GM21786 (cell line): Measurements from ENCODE around the gene STAT5B.
"Not testable (repeated sequence)": the region's sequence is repeated elsewhere in the genome, so short reads cannot be mapped to it uniquely, and the experiment has no call there.

Experiments
- ATAC-seq: cut with Tn5 transposase; IDR thresholded peaks from one replicate; pipeline ENCODE4 v1.9.1; 2021; ENCODE audit not compliant: unreplicated experiment

Gene STAT5B

GRCh38 chr17:42270596-42270995, 5.6 kb downstream of the STAT5B start:
- ATAC-seq, result no peak

- no peak for ATAC-seq
Measured at GRCh38 chr17:42270170-42270535, 6.0 kb downstream of the STAT5B start.

GRCh38 chr17:42268236-42268635, 8.0 kb downstream of the STAT5B start:
- no peak for ATAC-seq

- no peak for ATAC-seq
Measured at GRCh38 chr17:42266918-42267766, 9.0 kb downstream of the STAT5B start.

GRCh38 chr17:42266462-42266861, 9.7 kb downstream of the STAT5B start:
- ATAC-seq, result no peak

- ATAC-seq, result not testable (repeated sequence)
Measured at GRCh38 chr17:42264366-42264765, 11.8 kb downstream of the STAT5B start.

GRCh38 chr17:42260318-42260717, 15.9 kb downstream of the STAT5B start:
- no peak for ATAC-seq

GRCh38 chr17:42255445-42255844, 20.7 kb downstream of the STAT5B start:
- ATAC-seq, result no peak

GRCh38 chr17:42253578-42253977, 22.6 kb downstream of the STAT5B start:
- ATAC-seq, result no peak

GRCh38 chr17:42252597-42253550, 23.3 kb downstream of the STAT5B start:
- ATAC-seq, result no peak

GRCh38 chr17:42251115-42251514, 25.1 kb downstream of the STAT5B start:
- no peak for ATAC-seq

GRCh38 chr17:42249681-42250446, 26.3 kb downstream of the STAT5B start:
- no peak for ATAC-seq

GRCh38 chr17:42248351-42249179, 27.6 kb downstream of the STAT5B start:
- ATAC-seq, result peak; percentile 78

- ATAC-seq, result no peak
Measured at GRCh38 chr17:42247734-42248133, 28.5 kb downstream of the STAT5B start.

GRCh38 chr17:42246515-42246914, 29.7 kb downstream of the STAT5B start:
- ATAC-seq, result no peak

GRCh38 chr17:42245183-42245582, 31.0 kb downstream of the STAT5B start:
- not testable (repeated sequence) for ATAC-seq

GRCh38 chr17:42244116-42244515, 32.1 kb downstream of the STAT5B start:
- not testable (repeated sequence) for ATAC-seq

- no peak for ATAC-seq
Measured at GRCh38 chr17:42243493-42243982, 32.7 kb downstream of the STAT5B start.

GRCh38 chr17:42241871-42242270, 34.3 kb downstream of the STAT5B start:
- no peak for ATAC-seq

GRCh38 chr17:42240863-42241262, 35.3 kb downstream of the STAT5B start:
- not testable (repeated sequence) for ATAC-seq
